ENCODE measurements around the gene SPNS1.

The SPNS1 gene

GRCh38 chr16:29011851-29012250 is 37.3 kb downstream of the SPNS1 start:
- no peak for TF ChIP-seq CTCF (IDR thresholded peaks at IDR 0.05; ENCODE audit: low read depth, low read length)
- Histone ChIP-seq H3K9me3 (no peaks in the 10 kb centered on the region), H3K36me3 (no peaks in the 10 kb centered on the region), H3K4me1 (no peaks in the 10 kb centered on the region), H3K27me3 (no peaks in the 10 kb centered on the region), H3K4me3 (ENCODE audit: low read depth, low read length) (no peak overlapping the region)
- no peak for DNase-seq

GRCh38 chr16:29012913-29013553 is 38.5 kb downstream of the SPNS1 start:
- DNase-seq: no peak

GRCh38 chr16:29014561-29015069 is 40.0 kb downstream of the SPNS1 start:
- Histone ChIP-seq H3K9me3 (no peaks in the 10 kb centered on the region), H3K27me3 (no peaks in the 10 kb centered on the region), H3K4me1 (no peaks in the 10 kb centered on the region), H3K36me3 (no peaks in the 10 kb centered on the region), H3K4me3 (ENCODE audit: low read depth, low read length) (no peak overlapping the region)
- DNase-seq: no peak
- no peak for TF ChIP-seq CTCF (IDR thresholded peaks at IDR 0.05; ENCODE audit: low read depth, low read length)

More at GRCh38 chr16:29012913-29013553, 38.5 kb downstream of the SPNS1 start:
- H3K36me3 ChIP-seq: no peaks in the 10 kb centered on the region
- H3K4me3 ChIP-seq (ENCODE audit: low read depth, low read length): no peak overlapping the region
- TF ChIP-seq CTCF (IDR thresholded peaks at IDR 0.05; ENCODE audit: low read depth, low read length): no peak
- no peaks in the 10 kb centered on the region for H3K27me3 ChIP-seq
- H3K9me3 ChIP-seq: no peaks in the 10 kb centered on the region
- no peaks in the 10 kb centered on the region for H3K4me1 ChIP-seq

- DNase-seq: no peak
- H3K36me3 ChIP-seq: no peaks in the 10 kb centered on the region
- no peaks in the 10 kb centered on the region for H3K4me1 ChIP-seq
- no peak overlapping the region for H3K4me3 ChIP-seq (ENCODE audit: low read depth, low read length)
- no peak for TF ChIP-seq CTCF (IDR thresholded peaks at IDR 0.05; ENCODE audit: low read depth, low read length)
- no peaks in the 10 kb centered on the region; the same call in 1 of the 2 replicates for H3K9me3 ChIP-seq
- peaks cover 36% of the 10 kb centered on the region for H3K27me3 ChIP-seq
Observed at GRCh38 chr16:29022196-29022595, 47.6 kb downstream of the SPNS1 start.

GRCh38 chr16:29023279-29024277 is 49.0 kb downstream of the SPNS1 start:
- Histone ChIP-seq H3K4me3 (ENCODE audit: low read depth, low read length) (no peak overlapping the region), H3K36me3 (no peaks in the 10 kb centered on the region), H3K4me1 (no peaks in the 10 kb centered on the region), H3K9me3 (no peaks in the 10 kb centered on the region; the same call in 1 of the 2 replicates), H3K27me3 (peaks cover 36% of the 10 kb centered on the region)
- DNase-seq: no peak
- TF ChIP-seq CTCF (IDR thresholded peaks at IDR 0.05; ENCODE audit: low read depth, low read length): no peak
